PC-3 (cell line): ENCODE measurements around the gene MEG3. TPM values are rescaled to one million over a fixed set of nuclear protein-coding genes. Genes with fewer than 3 reads are reported as not detected.

ENCODE experiments used
- ATAC-seq: fragments of 200-7000 bp; cut with Tn5 transposase; 2 replicates; pipeline ENCODE4 v1.9.1; 2020; ENCODE audit warnings: mild to moderate bottlenecking, moderate library complexity
- BruUV-seq: library from RNA; stranded (reverse); fragments of 400-500 nt; replicated peaks from 2 replicates; lab custom pipeline; 2021; lab: Mats Ljungman, UMichigan
- CTCF ChIA-PET: fragments of 300-600 bp; sonication (Branson Sonifier 250); formaldehyde crosslinking; loops from one replicate; lab custom pipeline; 2022; ENCODE audit warnings: antibody characterized with exemption; lab: Charles Lee
- POLR2A ChIA-PET: fragments of 300-600 bp; sonication (Branson Sonifier 250); formaldehyde crosslinking; loops from one replicate; lab custom pipeline; 2022; ENCODE audit warnings: antibody characterized with exemption; ENCODE audit not compliant: unreplicated experiment; lab: Charles Lee
- DNase-seq: peaks from one replicate; pipeline ENCODE4 v3.0.0-alpha.2; 2015
- H2AFZ ChIP-seq: fragments of 300-600 bp; sonication (generic); 2 replicates; pipeline ENCODE4 v1.6.0; 2016; ENCODE audit warnings: antibody characterized with exemption, low read length
- H3F3A ChIP-seq: fragments of 300-600 bp; sonication (generic); one replicate; pipeline ENCODE4 v1.6.0; 2017; ENCODE audit warnings: antibody characterized with exemption, low read length, control low read depth, mild to moderate bottlenecking; ENCODE audit not compliant: unreplicated experiment
- H3K27ac ChIP-seq: fragments of 300-600 bp; sonication (generic); 2 replicates; pipeline ENCODE4 v1.5.1; 2016; ENCODE audit warnings: mild to moderate bottlenecking, low read length
- H3K27me3 ChIP-seq: fragments of 300-600 bp; sonication (generic); 2 replicates; pipeline ENCODE4 v1.6.1; 2016; ENCODE audit warnings: low read length, mixed read lengths
- H3K36me3 ChIP-seq: fragments of 300-600 bp; sonication (generic); 2 replicates; pipeline ENCODE4 v1.6.1; 2016; ENCODE audit warnings: low read depth, mixed run types, low read length, mixed read lengths
- H3K4me1 ChIP-seq: fragments of 300-600 bp; sonication (generic); 2 replicates; pipeline ENCODE4 v1.5.1; 2016; ENCODE audit warnings: low read length; ENCODE audit not compliant: insufficient read depth
- H3K4me2 ChIP-seq: fragments of 300-600 bp; sonication (generic); 2 replicates; pipeline ENCODE4 v1.6.0; 2016; ENCODE audit warnings: low read length
- H3K4me3 ChIP-seq: fragments of 300-600 bp; sonication (generic); 2 replicates; pipeline ENCODE4 v1.5.1; 2016; ENCODE audit warnings: mild to moderate bottlenecking, low read length, mixed read lengths
- H3K79me2 ChIP-seq: fragments of 300-600 bp; sonication (generic); 2 replicates; pipeline ENCODE4 v1.6.1; 2017; ENCODE audit warnings: low read length, mixed read lengths
- H3K9ac ChIP-seq: fragments of 300-600 bp; sonication (generic); 2 replicates; pipeline ENCODE4 v1.6.0; 2016; ENCODE audit warnings: mild to moderate bottlenecking, low read length
- H3K9me2 ChIP-seq: fragments of 300-600 bp; sonication (generic); replicated peaks from 2 replicates; pipeline ENCODE4 v1.6.1; 2016; ENCODE audit warnings: mixed run types, low read length, mixed read lengths
- H3K9me3 ChIP-seq: fragments of 300-600 bp; sonication (generic); 2 replicates; pipeline ENCODE4 v1.6.1; 2016; ENCODE audit warnings: low read length, mixed read lengths
- H4K20me1 ChIP-seq: fragments of 300-600 bp; sonication (generic); 2 replicates; pipeline ENCODE4 v1.6.1; 2016; ENCODE audit warnings: low read length, mixed read lengths
- EZH2 ChIP-seq: fragments of 300-600 bp; sonication (generic); IDR thresholded peaks from one replicate; pipeline ENCODE4 v1.6.1; 2017; ENCODE audit warnings: antibody characterized with exemption, mild to moderate bottlenecking, low read length; ENCODE audit not compliant: unreplicated experiment
- EZH2phosphoT487 ChIP-seq: fragments of 300-600 bp; sonication (generic); IDR thresholded peaks from 2 replicates; pipeline ENCODE4 v1.6.1; 2018; ENCODE audit warnings: mild to moderate bottlenecking, antibody characterized with exemption, low read length, borderline replicate concordance
- intact Hi-C: fragments of 100-400 bp; cut with micrococcal nuclease; formaldehyde crosslinking; loops from 2 replicates; pipeline ENCODE4 v1.9.0; 2023
- total RNA-seq: library from RNA; depleted of rRNA; stranded (reverse); fragments of >200 nt; gene quantifications from 2 replicates; pipeline ENCODE4 v1.2.3, GENCODE V29; 2014
- TF ChIP-seq, protein P1 (sequence below): fragments of 300-600 bp; sonication (generic); conservative IDR thresholded peaks from 2 replicates; pipeline ENCODE4 v1.5.1; 2017; ENCODE audit warnings: antibody characterized with exemption, low read depth, mild to moderate bottlenecking, low read length

MEG3 gene
- total RNA-seq, 1 experiment from 2014 or later: not detected

DNA sequence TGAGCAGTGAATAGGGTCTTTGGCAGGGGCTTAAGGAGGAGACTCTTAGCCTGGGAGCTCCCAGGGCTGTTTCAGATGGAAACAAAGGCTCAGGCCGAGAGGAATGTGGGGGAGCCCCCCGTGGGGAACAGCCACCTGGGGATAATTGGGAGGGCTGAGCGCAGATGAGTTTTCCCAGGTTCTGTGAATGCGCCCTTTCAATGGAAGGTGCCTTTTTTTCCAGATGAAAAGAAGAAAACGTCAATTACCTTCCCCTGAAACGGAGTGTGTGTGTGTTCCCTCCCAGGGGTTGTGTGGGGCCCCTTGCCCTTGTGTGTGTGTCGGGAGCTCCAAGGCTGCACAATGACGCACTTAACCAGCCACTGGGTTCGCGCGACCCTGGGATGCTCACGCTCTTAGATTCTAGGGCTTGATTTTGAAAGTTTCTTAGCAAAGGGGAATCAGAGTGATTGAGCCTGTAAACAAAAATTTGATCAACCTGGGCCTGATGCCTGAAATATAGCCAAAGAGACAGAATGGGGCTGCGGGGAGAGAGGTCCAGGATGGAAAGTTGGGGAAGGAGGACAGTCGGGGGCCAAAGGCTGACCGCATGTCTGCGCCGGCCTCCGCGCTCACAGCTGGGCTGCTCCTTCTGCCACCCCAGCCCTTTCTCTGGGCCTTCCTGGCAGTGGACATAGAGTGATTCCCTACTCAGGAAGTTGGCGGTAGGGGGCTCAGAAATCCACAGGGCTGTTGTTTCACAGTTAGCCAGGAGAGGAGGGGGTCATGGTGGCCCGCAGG is 14.6 kb downstream of the MEG3 start:
- ATAC-seq: no peak
- Histone ChIP-seq H3K27me3 (peaks cover 9% of the 10 kb centered on the region; the same call in 1 of the 2 replicates), H3F3A (no peaks in the 10 kb centered on the region), H3K9ac (no peak overlapping the region), H3K9me3 (no peaks in the 10 kb centered on the region), H3K36me3 (no peaks in the 10 kb centered on the region), H3K79me2 (no peaks in the 10 kb centered on the region), H3K4me3 (no peak overlapping the region), H3K27ac (no peak overlapping the region), H2AFZ (no peak overlapping the region), H3K9me2 (no peaks in the 10 kb centered on the region), H4K20me1 (no peaks in the 10 kb centered on the region), H3K4me1 (no peaks in the 10 kb centered on the region), H3K4me2 (no peak overlapping the region)
- ChIA-PET CTCF (no interaction called here), POLR2A (no interaction called here)
- no TSS peak for BruUV-seq
- DNase-seq: no peak
- intact Hi-C loops: no loop called here
- TF ChIP-seq EZH2 (no peak), EZH2phosphoT487 (no peak)
- TF ChIP-seq, protein P1, sequence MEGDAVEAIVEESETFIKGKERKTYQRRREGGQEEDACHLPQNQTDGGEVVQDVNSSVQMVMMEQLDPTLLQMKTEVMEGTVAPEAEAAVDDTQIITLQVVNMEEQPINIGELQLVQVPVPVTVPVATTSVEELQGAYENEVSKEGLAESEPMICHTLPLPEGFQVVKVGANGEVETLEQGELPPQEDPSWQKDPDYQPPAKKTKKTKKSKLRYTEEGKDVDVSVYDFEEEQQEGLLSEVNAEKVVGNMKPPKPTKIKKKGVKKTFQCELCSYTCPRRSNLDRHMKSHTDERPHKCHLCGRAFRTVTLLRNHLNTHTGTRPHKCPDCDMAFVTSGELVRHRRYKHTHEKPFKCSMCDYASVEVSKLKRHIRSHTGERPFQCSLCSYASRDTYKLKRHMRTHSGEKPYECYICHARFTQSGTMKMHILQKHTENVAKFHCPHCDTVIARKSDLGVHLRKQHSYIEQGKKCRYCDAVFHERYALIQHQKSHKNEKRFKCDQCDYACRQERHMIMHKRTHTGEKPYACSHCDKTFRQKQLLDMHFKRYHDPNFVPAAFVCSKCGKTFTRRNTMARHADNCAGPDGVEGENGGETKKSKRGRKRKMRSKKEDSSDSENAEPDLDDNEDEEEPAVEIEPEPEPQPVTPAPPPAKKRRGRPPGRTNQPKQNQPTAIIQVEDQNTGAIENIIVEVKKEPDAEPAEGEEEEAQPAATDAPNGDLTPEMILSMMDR: no peak

DNA sequence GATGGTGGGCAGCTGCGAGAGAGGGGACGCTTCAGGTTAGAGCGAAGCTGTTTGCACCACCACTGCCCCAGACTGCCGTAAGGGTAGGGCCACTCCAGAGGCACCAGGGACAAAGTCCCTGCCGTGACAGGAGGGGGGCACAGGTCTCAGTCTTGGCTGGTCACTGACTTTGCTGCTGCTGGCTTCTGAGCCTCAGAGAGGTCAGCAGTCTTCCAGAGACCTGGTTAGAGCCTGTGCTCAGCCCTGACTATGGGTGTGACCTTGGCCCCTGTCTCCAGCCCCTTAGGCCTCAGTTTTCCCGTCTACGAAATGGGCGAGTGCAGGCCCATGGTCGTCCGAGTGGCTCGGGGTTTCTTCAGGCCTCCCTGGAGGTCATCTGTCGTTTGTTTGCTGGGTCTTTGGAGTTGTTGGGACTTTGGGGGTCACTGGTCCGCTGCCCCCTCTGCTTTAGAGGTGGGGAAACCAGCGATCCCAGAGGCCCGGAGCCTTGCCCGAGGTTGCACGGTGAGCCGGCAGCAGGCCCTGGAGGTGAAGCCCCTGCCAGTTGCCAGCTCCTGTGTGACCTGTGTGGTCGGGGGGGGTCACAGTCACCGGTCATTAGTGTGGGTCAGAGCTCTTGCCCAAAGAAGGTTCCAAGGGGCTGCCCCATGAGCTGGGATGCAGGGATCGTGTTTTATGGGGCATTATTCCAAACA is 15.3 kb downstream of the MEG3 start:
- no peak for TF ChIP-seq EZH2phosphoT487
- no peak for TF ChIP-seq EZH2
- TF ChIP-seq, protein P1: no peak
- Histone ChIP-seq H3K27ac (no peak overlapping the region), H3K4me2 (no peak overlapping the region), H3K4me1 (no peaks in the 10 kb centered on the region), H3K27me3 (peaks cover 6% of the 10 kb centered on the region; the same call in 1 of the 2 replicates), H3K4me3 (no peak overlapping the region), H3K36me3 (no peaks in the 10 kb centered on the region), H3K9me3 (no peaks in the 10 kb centered on the region), H3K79me2 (no peaks in the 10 kb centered on the region), H3K9me2 (no peaks in the 10 kb centered on the region), H2AFZ (no peak overlapping the region), H4K20me1 (no peaks in the 10 kb centered on the region), H3F3A (no peaks in the 10 kb centered on the region), H3K9ac (no peak overlapping the region)
- CTCF ChIA-PET: no interaction called here
- BruUV-seq: no TSS peak
- POLR2A ChIA-PET: no interaction called here
- ATAC-seq (no peak), DNase-seq (no peak)
- intact Hi-C loops: no loop called here
